Endodermal cell (in vitro differentiated cells): ENCODE results near the gene KCP. TPM values are rescaled to one million over a fixed set of nuclear protein-coding genes. Genes with fewer than 3 reads are reported as not detected.

Experiments
- DNase-seq: peaks from one replicate; pipeline ENCODE4 v3.0.0-alpha.2; 2017
- H3K27ac ChIP-seq: 2 replicates; pipeline ENCODE4 v1.5.1; 2013; ENCODE audit warnings: mild to moderate bottlenecking, low read depth, low read length, moderate library complexity
- H3K27me3 ChIP-seq: 2 replicates; pipeline ENCODE4 v1.6.1; 2013; ENCODE audit warnings: mild to moderate bottlenecking, low read length, moderate library complexity; ENCODE audit not compliant: insufficient read depth, control insufficient read depth, poor library complexity, severe bottlenecking
- H3K36me3 ChIP-seq: 2 replicates; pipeline ENCODE4 v1.7.0; 2013; ENCODE audit warnings: mild to moderate bottlenecking, low read length, moderate library complexity; ENCODE audit not compliant: control insufficient read depth, insufficient read depth
- H3K4me1 ChIP-seq: one replicate; pipeline ENCODE4 v1.7.0; 2013; ENCODE audit warnings: low read length; ENCODE audit not compliant: control insufficient read depth, insufficient read depth
- H3K4me3 ChIP-seq: 2 replicates; pipeline ENCODE4 v1.5.1; 2013; ENCODE audit warnings: mild to moderate bottlenecking, low read length, moderate library complexity
- H3K9ac ChIP-seq: 2 replicates; pipeline ENCODE4 v1.6.1; 2013; ENCODE audit warnings: mild to moderate bottlenecking, low read length, moderate library complexity; ENCODE audit not compliant: poor library complexity, severe bottlenecking; ENCODE audit errors: extremely low read depth
- H3K9me3 ChIP-seq: 2 replicates; pipeline ENCODE4 v1.6.1; 2013; ENCODE audit warnings: mild to moderate bottlenecking, low read length, moderate library complexity; ENCODE audit not compliant: control insufficient read depth
- H3K27ac Mint-ChIP-seq: 2 replicates; pipeline ENCODE4 v1.8.0; 2020; ENCODE audit warnings: mixed read lengths
- H3K27me3 Mint-ChIP-seq: 2 replicates; pipeline ENCODE4 v1.8.0; 2021; ENCODE audit warnings: mild to moderate bottlenecking, mixed read lengths; ENCODE audit not compliant: insufficient read depth
- H3K36me3 Mint-ChIP-seq: 2 replicates; pipeline ENCODE4 v1.8.0; 2020; ENCODE audit warnings: low read depth, mixed read lengths
- H3K4me1 Mint-ChIP-seq: 2 replicates; pipeline ENCODE4 v1.8.0; 2020; ENCODE audit warnings: mixed read lengths
- H3K4me3 Mint-ChIP-seq: 2 replicates; pipeline ENCODE4 v1.8.0; 2020; ENCODE audit warnings: mild to moderate bottlenecking, moderate library complexity, mixed read lengths
- H3K9me3 Mint-ChIP-seq: 2 replicates; pipeline ENCODE4 v1.8.0; 2020; ENCODE audit warnings: mild to moderate bottlenecking, mixed read lengths
- WGBS, 2 experiments: methylation state at CpG; one replicate each; pipeline versions ENCODE4 v1.1.5 to v1.1.7; 2013; ENCODE audit warnings: missing lambda C conversion rate in 2 of 2, mixed read lengths in 1 of 2; ENCODE audit not compliant: insufficient coverage in 1 of 2, insufficient read length in 1 of 2; 5-methylcytosine and 5-hydroxymethylcytosine counted together
- total RNA-seq, 2 donors: library from RNA; stranded (reverse); fragmentation: NEBNext Ultra II Directional in 1 of 2; extraction: Animal tissue kit (Norgen Biotek cat#: 25700) in 1 of 2; gene quantifications; 2 replicates in 1 of 2; 3 replicates in 1 of 2; pipeline ENCODE4 v1.2.1, GENCODE V29; 2021
- TF ChIP-seq, protein P1 (sequence below): fragments of 200-600 bp; sonication (generic); conservative IDR thresholded peaks from 2 replicates; pipeline ENCODE4 v1.5.0; 2021; ENCODE audit warnings: antibody characterized with exemption, mild to moderate bottlenecking

Gene KCP
- total RNA-seq, 2 donors from 2014 or later = 21.1 to 33.3 TPM

DNA sequence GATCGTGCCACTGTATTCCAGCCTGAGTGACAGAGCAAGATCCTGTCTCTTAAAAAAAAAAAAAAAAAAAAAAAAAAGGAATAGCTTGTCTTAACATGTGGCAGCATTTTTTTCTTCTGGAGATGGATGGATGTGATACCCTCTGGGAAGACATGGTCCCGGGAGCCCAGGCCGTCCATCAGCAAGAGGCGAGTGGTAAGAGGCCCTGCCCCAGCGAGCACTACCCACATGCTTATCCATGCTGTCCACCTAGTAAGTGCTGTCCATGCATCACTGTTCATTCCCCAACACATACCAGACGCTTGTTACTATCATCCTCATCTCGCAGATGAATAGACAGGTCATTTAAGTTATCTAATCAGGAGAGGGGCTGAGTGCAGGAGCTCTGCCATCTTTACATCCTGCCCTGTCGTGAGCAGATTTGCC is 35.0 kb downstream of the KCP start:
- H3K9me3 Mint-ChIP-seq = no peaks in the 10 kb centered on the region

DNA sequence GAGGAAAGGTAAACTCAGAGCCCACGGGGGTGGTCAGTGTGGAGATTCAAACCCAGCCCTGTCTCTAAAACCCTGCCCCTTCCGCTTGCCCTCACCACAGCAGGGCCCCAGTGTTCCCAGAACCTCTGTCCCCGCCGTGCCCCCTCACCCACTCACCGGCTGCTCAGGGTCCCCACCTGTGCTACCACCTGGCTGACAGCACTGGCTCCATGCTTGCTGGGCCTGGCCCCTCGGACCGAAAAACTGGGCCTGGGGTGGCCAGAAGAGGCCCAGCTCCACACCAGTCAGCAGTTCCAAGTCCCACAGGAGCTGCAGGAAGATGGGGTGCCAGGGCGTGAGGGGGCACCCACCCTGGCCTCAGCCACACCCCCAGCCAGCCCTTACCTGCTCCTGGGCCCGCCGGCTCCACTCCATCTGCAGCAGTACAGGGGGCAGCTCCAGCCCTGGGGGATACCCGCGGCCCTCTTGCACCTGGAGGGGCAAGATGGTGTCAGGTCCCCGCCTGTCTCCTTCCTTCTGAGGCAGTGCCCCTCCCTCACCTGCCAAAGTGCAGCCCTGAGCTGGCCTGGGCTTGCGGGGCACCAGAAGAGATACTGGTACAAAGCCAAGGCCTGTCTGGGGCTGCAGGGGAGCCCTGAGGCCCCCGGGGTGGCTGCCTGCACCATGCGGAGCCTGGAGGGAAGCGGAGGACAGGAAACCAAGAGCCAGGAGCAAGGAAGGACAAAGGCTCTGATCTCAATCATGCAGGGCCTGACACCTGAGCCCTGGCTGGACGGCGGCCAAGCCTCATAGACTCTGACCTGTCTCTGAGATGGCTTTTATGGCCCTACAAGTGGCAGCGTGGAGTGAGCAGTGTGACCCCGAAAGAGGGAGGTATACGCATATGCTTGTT is 36.1 kb downstream of the KCP start:
- no peaks in the 10 kb centered on the region for H3K4me1 Mint-ChIP-seq
- DNase-seq = no peak
- peaks cover 17% of the 10 kb centered on the region for H3K27me3 ChIP-seq
- no peak overlapping the region for H3K27ac ChIP-seq
- H3K36me3 ChIP-seq = no peaks in the 10 kb centered on the region
- peaks cover 25% of the 10 kb centered on the region for H3K27me3 Mint-ChIP-seq
- no peaks in the 10 kb centered on the region for H3K4me1 ChIP-seq
- no peak overlapping the region for H3K4me3 ChIP-seq
- H3K9ac ChIP-seq = no peak overlapping the region
- no peaks in the 10 kb centered on the region for H3K9me3 ChIP-seq
- TF ChIP-seq, protein P1, sequence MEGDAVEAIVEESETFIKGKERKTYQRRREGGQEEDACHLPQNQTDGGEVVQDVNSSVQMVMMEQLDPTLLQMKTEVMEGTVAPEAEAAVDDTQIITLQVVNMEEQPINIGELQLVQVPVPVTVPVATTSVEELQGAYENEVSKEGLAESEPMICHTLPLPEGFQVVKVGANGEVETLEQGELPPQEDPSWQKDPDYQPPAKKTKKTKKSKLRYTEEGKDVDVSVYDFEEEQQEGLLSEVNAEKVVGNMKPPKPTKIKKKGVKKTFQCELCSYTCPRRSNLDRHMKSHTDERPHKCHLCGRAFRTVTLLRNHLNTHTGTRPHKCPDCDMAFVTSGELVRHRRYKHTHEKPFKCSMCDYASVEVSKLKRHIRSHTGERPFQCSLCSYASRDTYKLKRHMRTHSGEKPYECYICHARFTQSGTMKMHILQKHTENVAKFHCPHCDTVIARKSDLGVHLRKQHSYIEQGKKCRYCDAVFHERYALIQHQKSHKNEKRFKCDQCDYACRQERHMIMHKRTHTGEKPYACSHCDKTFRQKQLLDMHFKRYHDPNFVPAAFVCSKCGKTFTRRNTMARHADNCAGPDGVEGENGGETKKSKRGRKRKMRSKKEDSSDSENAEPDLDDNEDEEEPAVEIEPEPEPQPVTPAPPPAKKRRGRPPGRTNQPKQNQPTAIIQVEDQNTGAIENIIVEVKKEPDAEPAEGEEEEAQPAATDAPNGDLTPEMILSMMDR = no peak
- no peak overlapping the region for H3K4me3 Mint-ChIP-seq
- no peaks in the 10 kb centered on the region for H3K36me3 Mint-ChIP-seq
- WGBS, 2 experiments = 92 to 93% methylated on average over 10 to 22 of the region's 22 CpGs
- no peak overlapping the region for H3K27ac Mint-ChIP-seq
- H3K9me3 Mint-ChIP-seq = no peaks in the 10 kb centered on the region

More for the DNA sequence above, 35.0 kb downstream of the KCP start:
- no peak overlapping the region for H3K9ac ChIP-seq
- peaks cover 19% of the 10 kb centered on the region for H3K27me3 Mint-ChIP-seq
- no peaks in the 10 kb centered on the region for H3K9me3 ChIP-seq
- no peaks in the 10 kb centered on the region for H3K36me3 ChIP-seq
- TF ChIP-seq, protein P1 = no peak
- 91 to 95% methylated on average over 8 of the region's 8 CpGs for WGBS, 2 experiments
- peaks cover 9% of the 10 kb centered on the region for H3K27me3 ChIP-seq
- no peaks in the 10 kb centered on the region for H3K36me3 Mint-ChIP-seq
- H3K4me3 ChIP-seq = no peak overlapping the region
- no peak overlapping the region for H3K27ac Mint-ChIP-seq
- no peak for DNase-seq
- H3K27ac ChIP-seq = no peak overlapping the region
- H3K4me1 Mint-ChIP-seq = no peaks in the 10 kb centered on the region
- no peaks in the 10 kb centered on the region for H3K4me1 ChIP-seq
- H3K4me3 Mint-ChIP-seq = no peak overlapping the region

DNA sequence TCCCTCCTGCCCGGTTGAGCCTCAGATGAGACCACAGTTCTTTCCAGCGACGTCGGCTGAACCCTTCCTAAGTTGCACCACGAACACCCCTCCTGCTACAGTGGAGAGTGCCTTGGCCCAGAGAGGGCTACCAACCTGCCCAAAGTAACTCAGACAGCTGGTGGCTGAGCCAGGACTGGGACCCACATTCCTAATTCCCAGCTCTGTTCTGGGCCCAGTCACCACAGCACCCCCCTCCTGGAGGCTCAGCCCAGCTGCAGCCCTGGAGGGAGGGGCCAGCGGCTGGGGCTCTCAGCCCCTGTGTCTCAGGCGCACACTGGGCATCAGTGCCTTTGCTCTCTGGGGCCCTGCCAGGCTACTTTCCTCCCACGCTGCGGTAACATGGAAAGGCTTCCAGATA is 37.3 kb downstream of the KCP start:
- Histone ChIP-seq H3K27ac (no peak overlapping the region), H3K9me3 (no peaks in the 10 kb centered on the region), H3K9ac (no peak overlapping the region), H3K36me3 (no peaks in the 10 kb centered on the region), H3K27me3 (peaks cover 26% of the 10 kb centered on the region), H3K4me3 (no peak overlapping the region), H3K4me1 (no peaks in the 10 kb centered on the region)
- H3K27ac Mint-ChIP-seq = no peak overlapping the region
- H3K4me1 Mint-ChIP-seq = peaks cover 6% of the 10 kb centered on the region
- no peaks in the 10 kb centered on the region for H3K9me3 Mint-ChIP-seq
- TF ChIP-seq, protein P1 = no peak
- H3K36me3 Mint-ChIP-seq = no peaks in the 10 kb centered on the region
- H3K4me3 Mint-ChIP-seq = no peak overlapping the region
- no peak for DNase-seq
- 89 to 90% methylated on average over 2 to 9 of the region's 9 CpGs for WGBS, 2 experiments
- peaks cover 32% of the 10 kb centered on the region for H3K27me3 Mint-ChIP-seq
